HepG2 (cell line): ENCODE measurements around the gene SH2D3A.

Experiments
- FLYWCH1 ChIP-seq: sonication (generic); formaldehyde crosslinking; IDR thresholded peaks from 2 replicates; pipeline ENCODE4 v1.8.1; 2023; ENCODE audit warnings: mild to moderate bottlenecking, missing genetic modification reagents
- HES4 ChIP-seq: sonication (generic); formaldehyde crosslinking; IDR thresholded peaks from 2 replicates; pipeline ENCODE4 v1.9.0; 2021; ENCODE audit warnings: mild to moderate bottlenecking, missing genetic modification reagents, borderline replicate concordance
- SP5 ChIP-seq: IDR thresholded peaks from 2 replicates; pipeline ENCODE4 v1.6.1; 2016; ENCODE audit warnings: low read depth, borderline replicate concordance
- TMF1 ChIP-seq: sonication (generic); formaldehyde crosslinking; IDR thresholded peaks from 2 replicates; pipeline ENCODE4 v1.8.1; 2022; ENCODE audit warnings: low read depth, missing genetic modification reagents
- USF2 ChIP-seq, 2 experiments: sonication (generic) in 1 of 2; formaldehyde crosslinking in 1 of 2; IDR thresholded peaks; 2 replicates each; pipeline versions ENCODE4 v1.5.1 to v1.6.1; 2011 to 2020; ENCODE audit warnings: borderline replicate concordance in 1 of 2, low read depth in 1 of 2, low read length in 1 of 2, mild to moderate bottlenecking in 1 of 2, missing genetic modification reagents in 1 of 2, moderate library complexity in 1 of 2
- ZBTB21 ChIP-seq: sonication (generic); formaldehyde crosslinking; IDR thresholded peaks from 2 replicates; pipeline ENCODE4 v1.4.0; 2020; ENCODE audit warnings: missing genetic modification reagents
- ZNF10 ChIP-seq: sonication (generic); formaldehyde crosslinking; IDR thresholded peaks from 2 replicates; pipeline ENCODE4 v1.4.0; 2020; ENCODE audit warnings: mild to moderate bottlenecking, low read depth, missing genetic modification reagents, borderline replicate concordance

GRCh38 chr19:6739883-6740588, 27.2 kb downstream of the SH2D3A start:
- TF ChIP-seq ZNF10 (CRISPR knock-in tag), result no peak
- no peak for TF ChIP-seq TMF1 (CRISPR knock-in tag)
- TF ChIP-seq SP5 (CRISPR knock-in tag), result no peak
- TF ChIP-seq FLYWCH1 (CRISPR knock-in tag), result no peak
- no peak for TF ChIP-seq ZBTB21 (CRISPR knock-in tag)
- TF ChIP-seq HES4 (CRISPR knock-in tag), result no peak
- TF ChIP-seq USF2 (IDR thresholded peaks at IDR 0.05; ENCODE audit: low read depth, low read length), result no peak
- TF ChIP-seq USF2 (CRISPR knock-in tag; IDR thresholded peaks at IDR 0.05; ENCODE audit: borderline replicate concordance), result no peak
